HepG2 (cell line): Measurements from ENCODE around the gene MLXIPL. TPM values are rescaled to one million over a fixed set of nuclear protein-coding genes. Genes with fewer than 3 reads are reported as not detected.

Experiments used
- ARNT ChIP-seq: fragments of 450-650 bp; IDR thresholded peaks from 2 replicates; pipeline ENCODE4 v1.6.1; 2017
- DMAP1 ChIP-seq: IDR thresholded peaks from 2 replicates; pipeline ENCODE4 v1.6.1; 2016
- HNRNPLL ChIP-seq: fragments of 200-400 bp; formaldehyde crosslinking; IDR thresholded peaks from 2 replicates; pipeline ENCODE4 v1.6.1; 2017; ENCODE audit warnings: mild to moderate bottlenecking, low read depth, low read length; ENCODE audit not compliant: poor library complexity, severe bottlenecking
- IKZF1 ChIP-seq: fragments of 450-650 bp; IDR thresholded peaks from 2 replicates; pipeline ENCODE4 v1.7.1; 2016
- ISX ChIP-seq: sonication (generic); formaldehyde crosslinking; conservative IDR thresholded peaks from 2 replicates; pipeline ENCODE4 v1.5.0; 2020; ENCODE audit warnings: missing genetic modification reagents
- MZF1 ChIP-seq: sonication (generic); formaldehyde crosslinking; IDR thresholded peaks from 2 replicates; pipeline ENCODE4 v1.8.1; 2023; ENCODE audit warnings: mild to moderate bottlenecking, missing genetic modification reagents, borderline replicate concordance
- NBN ChIP-seq: fragments of 450-650 bp; conservative IDR thresholded peaks from 2 replicates; pipeline ENCODE4 v1.6.1; 2017
- NR2F1 ChIP-seq, 2 experiments: fragments of 450-650 bp in 1 of 2; formaldehyde crosslinking in 1 of 2; IDR thresholded peaks; 2 replicates each; pipeline versions ENCODE4 v1.5.0 to v1.6.1; 2016 to 2020; ENCODE audit warnings: mild to moderate bottlenecking in 1 of 2, missing compliant biosample characterization in 1 of 2, missing genetic modification reagents in 1 of 2, moderate library complexity in 1 of 2
- PLSCR1 ChIP-seq: sonication (generic); formaldehyde crosslinking; IDR thresholded peaks from 2 replicates; pipeline ENCODE4 v1.5.0; 2020; ENCODE audit warnings: missing genetic modification reagents, mild to moderate bottlenecking, borderline replicate concordance
- PRDM10 ChIP-seq: sonication (generic); formaldehyde crosslinking; IDR thresholded peaks from 2 replicates; pipeline ENCODE4 v1.4.0; 2020; ENCODE audit warnings: low read depth, missing genetic modification reagents
- TRIM22 ChIP-seq: fragments of 450-650 bp; IDR thresholded peaks from 2 replicates; pipeline ENCODE4 v1.6.1; 2017
- ZBTB34 ChIP-seq: sonication (generic); formaldehyde crosslinking; IDR thresholded peaks from 2 replicates; pipeline ENCODE4 v1.8.0; 2022; ENCODE audit warnings: mild to moderate bottlenecking, missing genetic modification reagents
- ZFAT ChIP-seq: sonication (generic); formaldehyde crosslinking; conservative IDR thresholded peaks from 2 replicates; pipeline ENCODE4 v1.8.1; 2023; ENCODE audit warnings: missing genetic modification reagents, inconsistent platforms
- ZMYM3 ChIP-seq: sonication (generic); formaldehyde crosslinking; IDR thresholded peaks from 2 replicates; pipeline ENCODE4 v1.5.1; 2020; ENCODE audit warnings: mild to moderate bottlenecking, missing genetic modification reagents
- ZNF737 ChIP-seq: sonication (generic); formaldehyde crosslinking; IDR thresholded peaks from 2 replicates; pipeline ENCODE4 v1.5.0; 2020; ENCODE audit warnings: missing genetic modification reagents, mild to moderate bottlenecking, borderline replicate concordance
- ZSCAN29 ChIP-seq: sonication (generic); formaldehyde crosslinking; conservative IDR thresholded peaks from 2 replicates; pipeline ENCODE4 v1.4.0; 2020; ENCODE audit warnings: mild to moderate bottlenecking, missing genetic modification reagents
- polyA plus RNA-seq, 8 experiments: library from polyadenylated mRNA; depleted of rRNA in 3 of 8; stranded (reverse) in 7 of 8; unstranded in 1 of 8; fragments of >200 nt; fragmentation: Illumina TruSeq in 4 of 8; extraction: Trizol in 4 of 8; gene quantifications; 2 replicates each; pipeline versions ENCODE4 v1.2.1 to v1.2.3, GENCODE V29; 2011 to 2016; ENCODE audit warnings: low read depth in 4 of 8, missing spikeins in 1 of 8, mixed read lengths in 1 of 8; ENCODE audit not compliant: insufficient read depth in 1 of 8
- total RNA-seq, 5 experiments: library from RNA; depleted of rRNA; stranded (reverse); fragments of >200 nt; fragmentation: Illumina TruSeq; extraction: Trizol; gene quantifications; 2 replicates each; pipeline ENCODE4 v1.2.3, GENCODE V29; 2016; ENCODE audit warnings: low read depth in 1 of 5
- TF ChIP-seq, protein P1 (sequence below): sonication (generic); formaldehyde crosslinking; conservative IDR thresholded peaks from 2 replicates; pipeline ENCODE4 v1.4.0; 2020; ENCODE audit warnings: missing genetic modification reagents
- TF ChIP-seq, protein P2 (sequence below): sonication (generic); formaldehyde crosslinking; IDR thresholded peaks from 2 replicates; pipeline ENCODE4 v1.8.0; 2022; ENCODE audit warnings: mild to moderate bottlenecking, missing genetic modification reagents; ENCODE audit not compliant: insufficient replicate concordance

MLXIPL gene
- total and polyA plus RNA-seq, 2 of the 13 experiments (the other 11 are each of a cell fraction or from before 2014, with no cell fraction given), result 51.6 to 60.1 TPM

DNA sequence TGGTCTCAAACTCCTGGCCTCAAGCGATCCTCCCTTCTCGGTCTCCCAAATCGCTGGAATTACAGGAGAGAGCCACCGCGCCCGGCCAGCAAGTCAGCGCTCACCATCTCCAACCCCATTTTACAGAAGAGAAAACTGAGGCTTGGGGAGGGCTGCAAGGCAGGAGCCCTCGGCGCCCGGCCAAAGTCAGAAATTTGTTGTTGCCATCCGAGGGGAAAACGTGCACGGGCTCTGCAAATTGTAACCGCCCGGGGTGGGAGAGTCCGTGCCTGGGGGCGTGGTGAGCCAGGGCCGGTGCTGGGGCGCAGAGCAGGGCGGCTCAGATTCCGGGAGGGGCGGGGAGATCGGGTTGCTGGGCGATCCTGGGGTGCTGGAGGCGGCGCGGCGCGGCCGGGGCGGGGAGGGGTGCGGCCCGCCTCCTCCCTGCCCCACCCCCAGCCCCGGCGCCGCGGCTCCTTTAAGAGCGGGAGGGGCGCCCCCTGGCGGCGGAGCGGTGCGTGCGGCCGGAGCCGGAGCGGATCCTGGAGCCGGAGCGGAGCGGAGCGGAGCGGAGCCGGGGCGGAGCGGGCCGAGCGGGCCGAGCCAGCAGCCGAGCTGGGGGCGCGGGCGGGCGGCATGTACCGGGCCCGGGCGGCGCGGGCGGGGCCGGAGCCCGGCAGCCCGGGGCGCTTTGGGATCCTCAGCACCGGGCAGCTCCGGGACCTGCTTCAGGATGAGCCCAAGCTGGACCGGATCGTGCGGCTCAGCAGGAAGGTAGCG, 43.2 kb upstream of the MLXIPL start, which contains the start of gene VPS37D (continued):
- TF ChIP-seq ZMYM3 (CRISPR knock-in tag) (peak; percentile 100), DMAP1 (CRISPR knock-in tag) (0 out of 2 replicates have a peak, but pooled peaks have one; percentile 38), NBN (no peak), ISX (CRISPR knock-in tag) (no peak), ZSCAN29 (CRISPR knock-in tag) (no peak), MZF1 (CRISPR knock-in tag) (no peak), IKZF1 (no peak), ARNT (no peak), PLSCR1 (CRISPR knock-in tag) (no peak), ZBTB34 (no peak), PRDM10 (CRISPR knock-in tag) (0 out of 2 replicates have a peak, but pooled peaks have one; percentile 43), NR2F1 (CRISPR knock-in tag; IDR thresholded peaks at IDR 0.05) (no peak), ZNF737 (CRISPR knock-in tag) (no peak), ZFAT (no peak), HNRNPLL (peak; percentile 51), TRIM22 (no peak)
- TF ChIP-seq, protein P1, sequence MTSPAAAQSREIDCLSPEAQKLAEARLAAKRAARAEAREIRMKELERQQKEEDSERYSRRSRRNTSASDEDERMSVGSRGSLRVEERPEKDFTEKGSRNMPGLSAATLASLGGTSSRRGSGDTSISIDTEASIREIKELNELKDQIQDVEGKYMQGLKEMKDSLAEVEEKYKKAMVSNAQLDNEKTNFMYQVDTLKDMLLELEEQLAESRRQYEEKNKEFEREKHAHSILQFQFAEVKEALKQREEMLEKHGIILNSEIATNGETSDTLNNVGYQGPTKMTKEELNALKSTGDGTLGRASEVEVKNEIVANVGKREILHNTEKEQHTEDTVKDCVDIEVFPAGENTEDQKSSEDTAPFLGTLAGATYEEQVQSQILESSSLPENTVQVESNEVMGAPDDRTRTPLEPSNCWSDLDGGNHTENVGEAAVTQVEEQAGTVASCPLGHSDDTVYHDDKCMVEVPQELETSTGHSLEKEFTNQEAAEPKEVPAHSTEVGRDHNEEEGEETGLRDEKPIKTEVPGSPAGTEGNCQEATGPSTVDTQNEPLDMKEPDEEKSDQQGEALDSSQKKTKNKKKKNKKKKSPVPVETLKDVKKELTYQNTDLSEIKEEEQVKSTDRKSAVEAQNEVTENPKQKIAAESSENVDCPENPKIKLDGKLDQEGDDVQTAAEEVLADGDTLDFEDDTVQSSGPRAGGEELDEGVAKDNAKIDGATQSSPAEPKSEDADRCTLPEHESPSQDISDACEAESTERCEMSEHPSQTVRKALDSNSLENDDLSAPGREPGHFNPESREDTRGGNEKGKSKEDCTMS (CRISPR knock-in tag), result no peak
- TF ChIP-seq, protein P2, sequence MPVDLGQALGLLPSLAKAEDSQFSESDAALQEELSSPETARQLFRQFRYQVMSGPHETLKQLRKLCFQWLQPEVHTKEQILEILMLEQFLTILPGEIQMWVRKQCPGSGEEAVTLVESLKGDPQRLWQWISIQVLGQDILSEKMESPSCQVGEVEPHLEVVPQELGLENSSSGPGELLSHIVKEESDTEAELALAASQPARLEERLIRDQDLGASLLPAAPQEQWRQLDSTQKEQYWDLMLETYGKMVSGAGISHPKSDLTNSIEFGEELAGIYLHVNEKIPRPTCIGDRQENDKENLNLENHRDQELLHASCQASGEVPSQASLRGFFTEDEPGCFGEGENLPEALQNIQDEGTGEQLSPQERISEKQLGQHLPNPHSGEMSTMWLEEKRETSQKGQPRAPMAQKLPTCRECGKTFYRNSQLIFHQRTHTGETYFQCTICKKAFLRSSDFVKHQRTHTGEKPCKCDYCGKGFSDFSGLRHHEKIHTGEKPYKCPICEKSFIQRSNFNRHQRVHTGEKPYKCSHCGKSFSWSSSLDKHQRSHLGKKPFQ (CRISPR knock-in tag), result peak; percentile 34
